NCI-H2107 (cell line): Measurements from ENCODE around the gene NT5M.
A peak's percentile ranks its signal among the peaks of the same experiment; 100 is the strongest.
"Not testable (repeated sequence)": the region's sequence is repeated elsewhere in the genome, so short reads cannot be mapped to it uniquely, and the experiment has no call there.

Experiments
- DNase-seq: peaks from one replicate; lab custom pipeline; 2025; lab: John Stamatoyannopoulos, UW

Gene NT5M

DNA sequence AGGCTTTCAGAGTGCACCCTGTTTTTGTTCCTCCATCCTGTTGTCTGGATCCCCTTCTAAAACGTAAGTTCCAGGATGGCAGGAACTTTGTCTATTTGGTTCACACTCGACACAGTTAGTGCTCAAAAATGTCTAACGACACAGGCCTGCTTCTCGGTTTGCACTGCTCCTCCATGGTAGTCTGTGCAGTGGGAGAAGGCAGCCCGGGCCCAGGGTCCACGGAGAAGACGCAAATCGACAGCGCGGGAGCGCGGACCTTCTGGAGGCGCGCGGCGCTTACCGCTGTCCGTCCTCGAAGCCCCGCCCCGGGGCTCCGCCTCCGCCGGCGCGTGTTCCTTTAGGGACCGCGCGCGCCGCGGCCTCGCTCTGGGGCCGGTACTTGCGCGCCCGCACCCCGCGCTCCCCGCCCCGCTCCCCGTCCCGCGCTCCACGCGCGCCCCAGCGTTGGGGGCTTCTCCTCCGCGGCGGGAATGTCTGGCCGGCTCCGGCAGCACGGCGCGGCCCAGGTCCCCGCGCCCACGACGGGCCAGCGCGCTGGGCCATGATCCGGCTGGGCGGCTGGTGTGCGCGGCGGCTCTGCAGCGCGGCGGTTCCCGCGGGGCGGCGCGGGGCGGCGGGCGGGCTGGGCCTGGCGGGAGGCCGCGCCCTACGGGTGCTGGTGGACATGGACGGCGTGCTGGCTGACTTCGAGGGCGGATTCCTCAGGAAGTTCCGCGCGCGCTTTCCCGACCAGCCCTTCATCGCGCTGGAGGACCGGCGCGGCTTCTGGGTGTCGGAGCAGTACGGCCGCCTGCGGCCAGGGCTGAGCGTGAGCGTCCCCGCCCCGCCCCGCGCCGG, at the start of gene NT5M:
Gene NT5M (plus strand): TSS at position 364 of the 837 bp plus-strand sequence. CDS start 178 bp downstream, at position 542.
- peak; percentile 31 for DNase-seq

DNA sequence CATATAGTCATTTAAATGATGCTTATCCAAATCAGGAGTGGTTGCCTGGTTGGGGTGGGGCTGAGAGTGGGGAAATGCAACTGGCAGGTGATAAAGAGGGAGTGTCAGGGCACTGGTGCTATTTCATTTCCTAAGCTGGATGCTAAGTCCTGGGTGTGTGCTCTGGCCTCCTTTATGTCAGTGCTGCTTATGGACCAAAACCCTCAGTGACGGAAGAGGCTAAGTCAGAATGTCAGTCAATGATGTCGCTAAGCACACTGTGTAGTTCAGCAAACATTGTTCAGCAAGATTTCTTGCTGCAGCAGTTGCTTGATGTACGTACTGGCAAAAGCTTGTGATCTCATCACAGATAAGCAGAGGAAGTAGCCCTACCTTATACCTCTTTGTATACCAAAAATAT, 49.8 kb upstream of the NT5M start:
- no peak for DNase-seq

DNA sequence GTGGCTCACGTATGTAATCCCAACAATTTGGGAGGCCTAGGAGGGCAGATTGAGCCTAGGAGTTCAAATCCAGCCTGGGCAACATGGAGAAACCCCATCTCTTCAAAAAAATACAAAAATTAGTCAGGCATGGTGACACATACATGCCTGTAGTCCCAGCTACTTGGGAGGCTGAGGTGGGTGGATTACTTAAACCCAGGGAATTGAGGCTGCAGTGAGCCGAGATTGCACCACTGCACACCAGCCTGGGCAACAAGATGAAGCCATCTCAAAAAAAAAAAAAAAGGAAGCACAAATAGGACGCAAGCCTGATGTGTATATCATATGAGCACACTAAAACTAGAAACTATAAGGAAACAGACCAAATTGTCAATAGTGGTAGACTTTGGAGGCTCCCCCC, 49.1 kb upstream of the NT5M start:
- no peak for DNase-seq

DNA sequence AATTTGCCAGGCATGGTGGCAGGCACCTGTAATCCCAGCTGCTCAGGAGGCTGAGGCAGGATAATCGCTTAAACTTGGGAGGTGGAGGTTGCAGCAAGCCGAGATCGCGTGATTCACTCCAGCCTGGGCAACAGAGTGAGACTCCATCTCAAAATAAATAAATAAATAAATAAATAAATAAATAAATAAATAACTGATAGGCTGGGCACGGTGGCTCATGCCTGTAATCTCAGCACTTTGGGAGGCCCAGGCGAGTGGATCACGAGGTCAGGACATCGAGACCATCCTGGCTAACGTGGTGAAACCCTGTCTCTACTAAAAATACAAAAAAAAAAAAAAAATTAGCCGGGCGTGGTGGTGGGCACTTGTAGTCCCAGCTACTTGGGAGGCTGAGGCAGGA, 47.5 kb upstream of the NT5M start:
- DNase-seq = not testable (repeated sequence)

DNA sequence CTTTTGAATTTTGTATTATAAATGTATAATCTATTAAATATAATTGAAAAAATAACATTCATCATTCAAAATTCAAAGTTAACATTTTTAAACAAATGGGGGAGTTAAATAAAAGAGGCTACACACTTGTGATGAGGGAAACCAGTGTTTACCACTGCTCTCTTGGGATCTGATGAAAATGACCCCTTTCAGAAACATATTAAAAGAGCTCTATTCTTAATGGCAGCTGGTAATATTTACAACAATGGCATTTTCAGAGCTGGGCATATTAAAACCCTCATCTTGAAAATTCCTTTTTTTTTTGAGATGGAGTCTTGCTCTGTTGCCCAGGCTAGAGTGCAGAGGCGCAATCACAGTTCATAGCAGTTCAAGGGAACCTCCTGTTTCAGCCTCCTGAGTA, 46.9 kb upstream of the NT5M start:
- DNase-seq = no peak

DNA sequence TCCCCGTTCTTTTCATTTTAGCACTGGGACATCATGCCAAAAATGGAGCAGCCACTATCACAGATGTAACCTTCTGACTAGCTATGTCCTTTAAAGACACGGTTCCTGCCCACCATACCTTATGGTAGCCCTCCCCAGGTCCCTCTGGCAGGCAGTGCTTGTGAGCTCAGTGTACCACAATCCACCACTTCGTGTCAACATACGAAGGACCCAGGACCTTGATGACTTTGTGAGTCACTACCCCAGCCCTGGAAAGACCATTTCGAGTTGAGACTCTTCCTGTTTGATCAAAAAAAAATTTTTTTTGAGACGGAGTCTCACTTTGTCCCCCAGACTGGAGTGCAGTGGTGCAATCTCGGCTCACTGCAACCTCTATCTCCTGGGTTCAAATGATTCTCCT, 45.2 kb upstream of the NT5M start:
- no peak for DNase-seq

DNA sequence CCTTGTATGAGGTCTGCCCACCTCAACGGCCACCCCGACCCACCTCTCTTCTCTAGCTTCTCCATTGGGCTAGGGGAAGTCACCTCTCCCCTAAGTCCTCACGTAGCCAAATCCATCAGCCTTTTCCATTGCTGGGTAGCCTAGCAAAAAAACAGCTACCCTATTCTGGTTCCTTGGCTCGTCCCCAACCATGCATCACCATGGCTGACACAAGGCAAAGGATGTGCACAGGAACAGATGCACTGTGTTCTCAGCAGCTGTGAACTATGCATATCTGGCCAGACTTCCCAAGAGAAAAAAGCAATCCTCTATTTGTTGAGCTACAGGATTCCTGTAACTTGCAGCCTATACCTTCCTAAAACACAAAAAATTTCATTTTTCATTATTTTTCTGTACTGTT, 44.2 kb upstream of the NT5M start:
- no peak for DNase-seq

DNA sequence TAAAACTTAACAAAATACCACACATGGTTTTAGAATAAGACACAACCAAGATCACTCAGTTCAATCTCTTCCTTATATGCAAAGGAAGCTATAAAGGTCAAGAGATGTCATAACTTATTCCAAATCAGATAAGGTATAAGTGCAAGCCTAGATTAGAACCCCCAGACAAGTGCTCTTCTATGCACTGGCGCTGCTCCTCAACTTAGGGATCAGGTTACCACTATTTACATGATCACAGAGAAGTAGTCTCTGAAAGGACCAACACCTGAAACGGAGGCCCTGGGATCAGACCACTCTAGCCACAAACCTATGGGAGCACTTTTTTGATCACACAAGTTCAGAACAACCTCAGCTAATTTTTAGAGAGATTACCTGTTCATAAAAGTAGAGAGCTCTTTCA, 38.7 kb upstream of the NT5M start:
- DNase-seq = no peak

DNA sequence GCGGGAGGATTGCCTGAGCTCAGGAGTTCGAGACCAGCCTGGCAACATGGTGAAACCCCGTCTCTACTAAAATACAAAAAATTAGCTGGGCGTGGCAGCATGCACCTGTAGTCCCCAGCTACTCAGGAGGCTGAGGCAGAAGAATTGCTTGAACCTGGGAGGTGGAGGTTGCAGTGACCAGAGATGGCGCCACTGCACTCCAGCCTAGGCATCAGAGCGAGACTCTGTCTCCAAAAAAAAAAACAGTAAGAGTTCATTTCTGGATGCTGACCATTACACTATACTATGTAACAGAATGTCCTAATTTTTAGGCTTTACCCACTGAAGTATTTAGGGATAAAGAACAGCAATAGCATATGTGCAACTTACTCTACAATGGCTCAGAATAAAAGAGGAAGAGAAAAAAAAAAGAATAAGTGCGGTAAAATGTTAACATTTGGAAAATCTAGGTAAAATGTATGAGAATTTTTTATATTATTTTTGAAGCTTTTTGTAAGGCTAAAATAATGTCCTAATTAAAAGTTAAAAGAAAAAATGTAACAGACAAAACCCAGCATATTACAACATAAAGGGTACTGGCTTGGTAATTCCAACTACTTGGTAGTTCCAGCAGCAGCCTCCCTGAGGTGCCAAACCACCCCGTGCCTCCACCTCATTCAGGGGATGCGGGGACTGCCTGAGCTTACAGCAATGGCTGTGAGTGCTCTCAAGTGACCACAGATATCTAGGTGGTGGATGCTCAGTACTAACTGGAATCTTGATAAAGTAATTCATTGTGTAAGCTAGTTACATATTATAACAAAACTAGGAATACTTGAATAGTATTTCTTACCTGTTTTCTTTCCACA, 33.0 kb upstream of the NT5M start:
- no peak for DNase-seq

DNA sequence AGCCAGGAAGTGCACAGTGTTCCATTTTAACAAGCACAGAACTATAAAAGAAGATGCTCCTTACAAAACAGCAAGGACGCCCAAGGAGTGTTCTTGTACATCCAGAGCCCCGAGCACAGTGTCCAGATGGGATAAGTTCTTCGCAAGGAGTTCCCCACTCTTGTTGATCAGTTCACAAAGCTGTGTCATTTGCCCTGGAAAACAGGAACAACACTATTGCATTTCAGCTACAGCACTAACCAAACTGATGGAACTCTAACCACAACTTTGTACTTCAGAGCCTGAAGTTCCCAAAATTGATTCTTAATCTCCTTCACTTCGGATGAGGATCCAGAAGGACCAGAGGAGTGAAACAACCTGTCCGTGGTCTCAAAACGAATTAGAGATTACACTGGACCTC, 27.2 kb upstream of the NT5M start:
- DNase-seq = no peak

DNA sequence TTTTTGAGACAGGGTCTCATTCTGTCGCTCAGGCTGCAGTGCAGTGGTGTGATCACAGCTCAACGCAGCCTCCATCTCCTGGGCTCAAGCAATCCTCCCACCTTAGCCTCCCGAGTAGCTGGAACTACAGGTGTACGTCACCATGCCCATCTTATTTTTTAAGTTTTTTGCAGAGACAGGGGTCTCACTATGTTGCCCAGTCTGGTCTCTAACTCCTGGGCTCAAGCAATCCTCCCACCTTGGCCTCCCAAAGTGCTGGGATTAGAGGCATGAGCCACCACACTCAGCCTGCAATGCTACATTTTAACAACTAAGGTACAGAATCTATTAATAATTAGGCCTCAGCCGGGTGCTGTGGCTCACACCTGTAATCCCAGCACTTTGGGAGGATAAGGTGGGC, 25.7 kb upstream of the NT5M start:
- not testable (repeated sequence) for DNase-seq

DNA sequence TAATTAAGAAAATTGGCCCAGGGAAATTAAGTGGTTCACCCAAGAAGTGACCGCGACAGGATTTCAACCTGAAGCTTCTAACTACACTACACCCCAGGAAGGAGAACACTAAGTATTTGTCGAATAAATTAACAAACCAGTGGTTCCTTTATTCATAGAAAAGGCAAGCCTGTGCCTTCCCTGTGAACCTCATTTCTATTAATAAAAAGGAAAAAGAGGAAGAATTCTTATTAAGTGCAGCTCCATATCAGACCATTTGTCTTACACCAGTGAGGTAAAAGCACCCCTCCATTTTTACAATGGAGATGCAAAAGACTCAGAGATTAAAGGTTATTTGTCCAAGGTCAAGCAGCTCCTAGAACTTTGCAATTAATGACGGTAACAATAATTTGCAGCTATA, 23.9 kb upstream of the NT5M start:
- DNase-seq = no peak

DNA sequence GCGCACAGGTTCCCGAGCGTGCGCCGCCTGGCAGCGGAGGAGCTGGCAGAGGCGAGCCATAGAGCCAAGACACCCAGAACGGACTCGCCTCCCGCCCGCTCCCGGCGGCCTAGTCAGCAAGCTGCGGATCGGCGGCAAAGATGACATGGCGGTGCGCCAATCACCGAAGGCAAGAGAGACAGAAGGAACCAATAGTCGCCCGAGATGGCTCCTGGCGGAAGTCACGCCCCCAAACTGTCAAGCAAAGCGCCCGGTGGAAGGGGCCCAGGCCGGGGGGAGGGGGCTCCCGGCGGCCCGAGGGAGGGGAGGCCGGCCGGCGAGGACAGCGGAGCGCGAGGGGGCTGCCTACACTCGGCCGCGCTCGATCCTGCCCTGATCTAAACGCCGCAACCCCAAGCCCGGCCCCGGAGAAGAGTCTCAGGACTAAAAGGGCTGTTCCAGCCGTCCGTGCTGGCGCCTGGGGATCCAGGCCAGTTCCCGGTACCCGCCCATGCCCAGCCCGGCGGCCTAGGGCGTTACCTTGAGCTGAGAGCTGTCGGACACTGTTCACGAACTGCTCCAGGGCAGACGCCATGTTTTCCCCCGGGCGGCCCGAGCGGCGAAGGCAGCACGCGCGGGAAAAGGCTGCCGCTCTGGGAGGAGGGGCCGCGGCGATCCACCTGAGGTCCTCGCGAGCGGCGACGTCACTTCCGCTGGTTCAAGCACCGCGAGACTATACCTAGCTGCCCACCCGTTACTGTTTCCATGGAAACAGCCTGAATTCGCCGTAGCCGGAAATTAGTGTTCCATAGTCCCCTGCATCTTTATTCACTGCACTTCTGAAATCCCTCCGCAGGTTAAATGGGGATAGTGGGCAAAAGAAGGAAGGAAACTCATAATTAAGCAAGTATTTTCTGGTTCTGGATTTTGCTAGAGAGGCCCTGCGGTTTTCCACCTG, 22.3 kb upstream of the NT5M start, which contains the start of gene COPS3:
Gene COPS3 (minus strand): TSS at position 634 of the 937 bp plus-strand sequence. CDS start 60 bp downstream, at position 574.
- peak; percentile 89 for DNase-seq

DNA sequence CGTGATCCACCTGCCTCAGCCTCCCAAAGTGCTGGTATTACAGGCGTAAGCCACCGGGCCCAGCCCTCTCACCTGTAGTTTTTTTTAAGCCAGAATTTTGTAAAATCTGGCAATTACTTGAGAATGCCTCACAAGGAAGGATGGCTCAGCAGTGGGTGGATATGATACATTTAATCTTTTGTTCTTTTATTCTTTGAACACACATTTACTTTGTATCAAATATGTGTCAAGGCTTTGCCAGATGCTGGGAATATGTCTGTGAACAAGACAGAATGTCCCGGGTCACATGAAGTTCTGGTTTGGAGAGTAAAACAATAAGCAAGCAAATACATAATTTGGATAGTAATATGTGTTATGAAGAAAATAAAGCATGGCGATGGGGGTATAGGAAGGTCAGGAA, 17.2 kb upstream of the NT5M start:
- DNase-seq = no peak

DNA sequence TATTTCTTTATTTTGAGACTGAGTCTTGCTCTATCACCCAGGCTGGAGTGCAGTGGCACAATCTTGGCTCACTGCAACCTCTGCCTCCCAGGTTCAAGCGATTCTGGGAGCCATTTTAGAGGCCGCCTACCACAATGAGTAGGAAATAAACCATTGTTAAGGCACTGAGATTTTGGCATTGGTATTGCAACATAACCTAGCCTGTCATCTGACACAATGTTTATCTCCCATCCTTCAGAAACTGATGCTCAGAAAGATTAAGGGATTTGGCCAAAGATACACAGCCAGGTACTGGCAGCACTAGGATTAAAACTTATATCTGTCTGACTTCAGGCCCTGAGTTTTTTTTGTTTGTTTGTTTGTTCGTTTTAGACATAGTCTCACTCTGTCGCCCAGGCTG, 14.1 kb upstream of the NT5M start:
- DNase-seq = no peak

DNA sequence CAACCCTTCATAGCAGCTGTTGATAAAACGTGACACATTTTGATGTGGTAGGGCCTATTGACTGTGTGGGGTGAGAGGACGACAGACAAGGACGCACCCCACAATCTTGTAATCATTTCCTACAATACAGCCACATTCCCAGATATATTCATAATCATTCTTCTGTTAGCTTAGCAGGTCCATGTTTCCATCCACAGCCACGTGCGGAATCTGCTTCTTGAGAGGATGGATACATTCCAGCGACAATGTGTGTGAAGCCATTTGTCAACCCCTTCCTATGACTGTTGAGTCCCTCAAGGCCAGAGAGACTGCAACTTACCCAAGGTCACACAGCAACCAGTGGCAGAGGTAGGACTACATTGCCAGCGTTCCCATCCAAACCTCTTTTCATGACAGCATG, 13.5 kb upstream of the NT5M start:
- DNase-seq = no peak

DNA sequence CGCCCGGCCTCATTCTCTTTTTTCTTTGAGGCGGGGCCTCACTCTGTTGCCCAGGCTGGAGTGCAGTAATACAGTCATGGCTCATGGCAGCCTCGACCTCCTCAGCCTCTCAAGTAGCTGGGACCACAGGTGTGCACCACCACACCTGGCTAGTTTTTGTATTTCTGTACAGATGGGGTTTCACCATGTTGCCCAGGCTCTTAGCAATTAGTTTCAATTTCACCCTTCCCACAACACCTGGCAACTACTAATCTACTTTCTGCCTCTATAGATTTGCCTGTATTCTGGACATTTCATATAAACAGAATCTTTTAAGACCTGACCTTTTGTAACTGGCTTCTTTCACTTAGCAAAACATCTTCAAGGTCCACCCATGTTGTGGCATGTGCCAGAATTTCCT, 8.0 kb upstream of the NT5M start:
- DNase-seq = no peak

DNA sequence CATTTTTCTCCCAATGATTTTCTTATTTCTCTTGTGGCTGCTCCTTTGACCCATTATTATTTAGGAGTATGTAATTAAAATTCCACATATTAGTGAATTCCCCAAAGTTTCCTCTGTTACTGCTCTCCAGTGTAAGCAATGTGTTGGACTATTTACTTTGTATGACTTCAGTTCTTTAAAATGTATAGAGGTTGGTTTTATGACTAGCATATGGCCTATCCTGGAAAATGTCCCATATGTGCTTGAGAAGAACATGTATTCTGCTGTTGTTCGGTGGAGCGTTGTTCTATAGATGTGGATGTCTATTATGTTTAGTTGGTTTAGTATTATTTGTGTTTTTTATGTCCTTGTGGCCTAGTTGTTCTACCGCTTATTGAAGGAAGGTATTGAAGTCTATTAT, 6.0 kb upstream of the NT5M start:
- DNase-seq = no peak

DNA sequence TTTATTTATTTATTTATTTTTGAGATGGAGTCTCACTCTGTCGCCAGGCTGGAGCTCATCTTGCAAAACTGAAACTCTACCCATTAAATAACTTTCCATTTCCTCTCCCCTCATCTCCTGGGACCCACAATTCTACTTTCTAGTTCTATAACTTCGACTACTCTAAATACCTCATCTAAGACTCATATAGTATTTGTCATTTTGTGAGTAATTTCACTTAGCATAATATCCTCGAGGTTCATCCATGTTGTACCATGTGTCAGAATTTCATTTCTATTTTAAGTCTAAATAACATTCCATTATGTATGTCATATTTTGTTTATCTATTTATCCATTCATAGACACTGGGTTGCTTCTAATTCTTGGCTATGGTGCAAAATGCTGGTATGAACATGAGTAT, 5.1 kb upstream of the NT5M start:
- DNase-seq = no peak

DNA sequence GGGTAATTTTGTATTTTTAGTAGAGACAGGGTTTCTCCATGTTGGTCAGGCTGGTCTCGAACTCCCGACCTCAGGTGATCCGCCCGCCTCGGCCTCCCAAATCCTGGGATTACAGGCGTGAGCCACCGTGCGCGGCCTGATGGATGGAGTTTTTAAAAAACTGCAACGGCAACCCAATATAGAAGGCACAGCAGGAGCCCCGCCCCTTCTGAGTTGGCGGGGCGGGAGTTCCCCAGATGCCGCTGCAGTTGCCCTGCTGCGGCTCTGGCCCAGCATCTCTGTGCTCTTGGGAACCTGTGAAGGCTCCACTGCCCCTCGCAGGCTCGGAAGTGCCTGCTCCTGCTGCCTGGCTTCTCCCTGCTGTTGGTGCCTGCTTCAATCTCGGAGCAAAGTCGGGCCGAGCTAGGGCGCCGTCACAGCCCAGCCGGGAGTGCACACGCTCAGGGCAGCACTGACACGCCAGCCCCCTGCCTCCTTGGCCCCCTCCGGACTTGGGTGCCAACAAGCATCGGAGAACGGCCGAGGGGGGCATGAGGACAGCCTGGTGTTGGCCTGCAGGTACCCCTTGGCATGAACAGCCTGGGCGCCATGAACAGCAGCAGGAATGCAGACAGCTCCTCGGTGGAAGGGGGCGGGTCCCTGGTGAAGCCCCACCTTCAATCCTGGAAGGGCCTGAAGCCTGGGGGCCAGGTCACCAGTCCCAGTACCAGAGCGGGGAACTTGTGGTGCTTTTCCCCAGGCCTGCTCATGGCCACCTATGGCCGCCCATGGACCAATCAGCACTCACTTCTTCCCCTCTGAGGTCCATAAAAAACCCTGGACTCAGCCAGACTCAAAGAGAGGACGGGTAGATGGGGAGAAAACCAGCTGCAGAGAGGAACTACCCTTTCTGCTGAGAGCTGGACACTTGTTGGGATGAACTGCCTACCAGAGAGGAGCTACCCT, 2.3 kb upstream of the NT5M start:
- no peak for DNase-seq

DNA sequence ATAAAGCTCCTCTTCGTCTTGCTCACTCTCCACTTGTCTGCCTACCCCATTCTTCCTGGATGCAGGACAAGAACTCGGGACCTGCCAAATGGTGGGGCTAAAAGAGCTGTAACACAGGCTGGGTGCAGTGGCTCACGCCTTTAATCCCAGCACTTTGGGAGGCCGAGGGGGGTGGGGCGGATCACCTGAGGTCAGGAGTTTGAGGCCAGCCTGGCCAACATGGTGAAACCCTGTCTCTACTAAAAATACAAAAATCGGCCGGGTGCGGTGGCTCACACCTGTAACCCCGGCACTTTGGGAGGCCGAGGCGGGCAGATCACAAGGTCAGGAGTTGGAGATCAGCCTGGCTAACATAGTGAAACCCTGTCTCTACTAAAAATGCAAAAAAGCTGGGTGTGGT, 1.5 kb upstream of the NT5M start:
- not testable (repeated sequence) for DNase-seq
